GM19238 (cell line): Measurements from ENCODE around the gene HES4.

Experiments used
- DNase-seq: peaks from one replicate; pipeline ENCODE4 v3.0.0; 2011; ENCODE audit warnings: low spot score; ENCODE audit not compliant: insufficient read length

HES4 gene

GRCh38 chr1:999725-1000356 lies at the start of gene HES4:
Gene HES4, minus strand, starts transcription at chr1:1000097. Its CDS starts 124 bp downstream, at chr1:999973.
- DNase-seq: no peak

- DNase-seq: no peak
These were observed 48.9 kb upstream of the HES4 start for GRCh38 chr1:1048765-1049164.

GRCh38 chr1:1047963-1048362 lies 48.1 kb upstream of the HES4 start:
- no peak for DNase-seq

GRCh38 chr1:1047407-1047806 lies 47.5 kb upstream of the HES4 start:
- DNase-seq: no peak

- no peak for DNase-seq
These were observed 46.9 kb upstream of the HES4 start for GRCh38 chr1:1046767-1047166.

GRCh38 chr1:1046243-1046642 lies 46.3 kb upstream of the HES4 start:
- DNase-seq: no peak

- DNase-seq: no peak
These were observed 45.2 kb upstream of the HES4 start for GRCh38 chr1:1045129-1045528.

GRCh38 chr1:1044455-1045078 lies 44.7 kb upstream of the HES4 start:
- no peak for DNase-seq

GRCh38 chr1:1043921-1044320 lies 44.0 kb upstream of the HES4 start:
- DNase-seq: no peak

- no peak for DNase-seq
These were observed 43.5 kb upstream of the HES4 start for GRCh38 chr1:1043411-1043810.

GRCh38 chr1:1042835-1043234 lies 42.9 kb upstream of the HES4 start:
- DNase-seq: no peak

GRCh38 chr1:1041873-1042272 lies 42.0 kb upstream of the HES4 start:
- no peak for DNase-seq

- no peak for DNase-seq
These were observed 41.2 kb upstream of the HES4 start for GRCh38 chr1:1041092-1041523.

- DNase-seq: peak; percentile 99
These were observed 40.4 kb upstream of the HES4 start for GRCh38 chr1:1040004-1040991.

GRCh38 chr1:1039145-1039910 lies 39.4 kb upstream of the HES4 start:
- DNase-seq: no peak

GRCh38 chr1:1038694-1039093 lies 38.8 kb upstream of the HES4 start:
- no peak for DNase-seq

- no peak for DNase-seq
These were observed 37.8 kb upstream of the HES4 start for GRCh38 chr1:1037366-1038327.

GRCh38 chr1:1035291-1035943 lies 35.5 kb upstream of the HES4 start:
- DNase-seq: no peak

- no peak for DNase-seq
These were observed 34.5 kb upstream of the HES4 start for GRCh38 chr1:1034439-1034781.
